ENCODE measurements around the gene TBPL1. TPM values are rescaled to one million over a fixed set of nuclear protein-coding genes. Genes with fewer than 3 reads are reported as not detected.

The TBPL1 gene
- total RNA-seq, 4 donors from 2014 or later: 4.0 to 35.5 (median 6.6) TPM

GRCh38 chr6:133955582-133956415, 2.8 kb downstream of the TBPL1 start:
- Histone ChIP-seq H3K27ac (no peak overlapping the region), H3K4me3 (no peak overlapping the region), H3K36me3 (no peaks in the 10 kb centered on the region), H3K27me3 (no peaks in the 10 kb centered on the region), H3K4me1 (peaks cover 0 to 26% (median 0%) of the 10 kb centered on the region in 4 donors), H3K9me3 (no peaks in the 10 kb centered on the region)
- DNase-seq: no peak
- TF ChIP-seq POLR2A (IDR thresholded peaks at IDR 0.05): no peak
- TF ChIP-seq, protein P1, sequence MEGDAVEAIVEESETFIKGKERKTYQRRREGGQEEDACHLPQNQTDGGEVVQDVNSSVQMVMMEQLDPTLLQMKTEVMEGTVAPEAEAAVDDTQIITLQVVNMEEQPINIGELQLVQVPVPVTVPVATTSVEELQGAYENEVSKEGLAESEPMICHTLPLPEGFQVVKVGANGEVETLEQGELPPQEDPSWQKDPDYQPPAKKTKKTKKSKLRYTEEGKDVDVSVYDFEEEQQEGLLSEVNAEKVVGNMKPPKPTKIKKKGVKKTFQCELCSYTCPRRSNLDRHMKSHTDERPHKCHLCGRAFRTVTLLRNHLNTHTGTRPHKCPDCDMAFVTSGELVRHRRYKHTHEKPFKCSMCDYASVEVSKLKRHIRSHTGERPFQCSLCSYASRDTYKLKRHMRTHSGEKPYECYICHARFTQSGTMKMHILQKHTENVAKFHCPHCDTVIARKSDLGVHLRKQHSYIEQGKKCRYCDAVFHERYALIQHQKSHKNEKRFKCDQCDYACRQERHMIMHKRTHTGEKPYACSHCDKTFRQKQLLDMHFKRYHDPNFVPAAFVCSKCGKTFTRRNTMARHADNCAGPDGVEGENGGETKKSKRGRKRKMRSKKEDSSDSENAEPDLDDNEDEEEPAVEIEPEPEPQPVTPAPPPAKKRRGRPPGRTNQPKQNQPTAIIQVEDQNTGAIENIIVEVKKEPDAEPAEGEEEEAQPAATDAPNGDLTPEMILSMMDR (IDR thresholded peaks at IDR 0.05): no peak

GRCh38 chr6:133956416-133957049, 3.5 kb downstream of the TBPL1 start:
- Histone ChIP-seq H3K4me1 (peaks cover 0 to 20% (median 0%) of the 10 kb centered on the region in 4 donors), H3K27ac (no peak overlapping the region), H3K9me3 (no peaks in the 10 kb centered on the region), H3K27me3 (no peaks in the 10 kb centered on the region), H3K4me3 (no peak overlapping the region), H3K36me3 (no peaks in the 10 kb centered on the region)
- TF ChIP-seq POLR2A (IDR thresholded peaks at IDR 0.05): no peak
- TF ChIP-seq, protein P1 (IDR thresholded peaks at IDR 0.05): no peak
- no peak for DNase-seq

DNA sequence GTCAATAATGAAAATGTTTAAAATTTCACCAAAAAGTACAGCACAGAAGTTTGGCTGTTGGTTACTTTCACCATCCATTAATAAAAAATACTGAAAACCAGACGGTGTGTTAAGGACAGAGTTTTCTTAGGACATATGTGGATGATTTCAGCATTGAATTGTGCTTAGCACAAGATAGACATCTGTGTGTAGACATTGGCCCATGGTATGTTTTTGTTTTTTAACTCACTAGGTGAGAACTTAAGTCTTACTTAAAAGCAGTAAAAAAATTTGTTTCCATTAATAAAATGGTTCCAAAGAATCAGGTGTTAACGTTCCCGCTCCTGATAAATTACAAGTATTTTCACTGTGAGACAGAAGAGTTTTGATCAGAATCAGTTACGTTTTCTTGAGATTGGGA, 4.2 kb downstream of the TBPL1 start:
- DNase-seq: no peak
- Histone ChIP-seq H3K36me3 (no peaks in the 10 kb centered on the region), H3K27ac (no peak overlapping the region), H3K27me3 (no peaks in the 10 kb centered on the region), H3K4me1 (peaks cover 0 to 20% (median 0%) of the 10 kb centered on the region in 4 donors), H3K4me3 (no peak overlapping the region), H3K9me3 (no peaks in the 10 kb centered on the region)
- no peak for TF ChIP-seq POLR2A (IDR thresholded peaks at IDR 0.05)
- TF ChIP-seq, protein P1 (IDR thresholded peaks at IDR 0.05): no peak

DNA sequence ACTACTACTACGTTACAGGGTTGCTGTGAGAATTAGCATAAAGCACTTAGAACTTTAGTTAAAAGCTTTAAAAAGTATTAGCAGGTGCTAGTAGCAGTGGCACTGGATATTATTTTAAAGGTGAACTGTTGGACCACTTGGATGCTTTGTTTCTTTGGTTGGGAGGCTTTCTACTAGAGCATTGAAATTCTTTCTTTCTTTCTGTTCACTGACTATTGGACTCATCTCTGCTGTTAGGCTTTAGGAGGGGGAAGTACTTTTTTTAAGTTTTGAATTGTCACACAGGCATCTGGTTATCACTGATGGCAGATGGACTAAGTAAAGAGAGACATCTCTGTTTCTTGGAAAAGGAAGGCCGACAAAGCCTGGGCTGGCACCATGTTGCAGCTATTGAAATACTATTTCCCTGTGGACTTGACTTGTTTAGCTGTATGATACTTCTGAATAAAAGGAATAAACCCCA, 4.8 kb downstream of the TBPL1 start:
- TF ChIP-seq POLR2A (IDR thresholded peaks at IDR 0.05): no peak
- TF ChIP-seq, protein P1 (IDR thresholded peaks at IDR 0.05): no peak
- no peaks in the 10 kb centered on the region for H3K36me3 ChIP-seq
- DNase-seq: no peak
- H3K27me3 ChIP-seq: no peaks in the 10 kb centered on the region
- peaks cover 0 to 20% (median 0%) of the 10 kb centered on the region in 4 donors for H3K4me1 ChIP-seq
- H3K4me3 ChIP-seq: no peak overlapping the region
- H3K27ac ChIP-seq: no peak overlapping the region
- H3K9me3 ChIP-seq: no peaks in the 10 kb centered on the region

DNA sequence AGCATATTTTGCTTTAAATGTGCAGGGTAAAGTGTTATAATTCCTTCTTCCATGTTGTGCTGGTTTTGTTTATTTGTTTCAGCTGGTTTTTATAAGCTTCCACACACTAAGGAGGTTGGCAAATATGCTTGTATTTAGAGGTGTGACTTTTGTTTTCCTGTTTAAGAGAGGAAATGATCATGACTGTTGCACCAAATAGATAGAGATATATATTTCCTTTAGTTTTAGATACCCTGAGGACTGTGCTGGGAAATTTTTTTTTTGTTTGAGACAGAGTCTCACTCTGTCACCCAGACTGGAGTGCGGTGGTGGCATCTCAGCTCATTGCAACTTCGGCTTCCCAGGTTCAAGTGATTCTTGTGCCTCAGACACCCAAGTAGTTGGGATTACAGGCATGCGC, 5.8 kb downstream of the TBPL1 start:
- DNase-seq: no peak
- Histone ChIP-seq H3K4me1 (peaks cover 0 to 19% (median 0%) of the 10 kb centered on the region in 4 donors), H3K4me3 (no peak overlapping the region), H3K27ac (no peak overlapping the region), H3K36me3 (no peaks in the 10 kb centered on the region), H3K9me3 (no peaks in the 10 kb centered on the region), H3K27me3 (no peaks in the 10 kb centered on the region)
- TF ChIP-seq, protein P1 (IDR thresholded peaks at IDR 0.05): no peak
- no peak for TF ChIP-seq POLR2A (IDR thresholded peaks at IDR 0.05)
